ENCODE data around the gene CCDC169.

CCDC169 gene

GRCh38 chr13:36244073-36244472, 53.5 kb downstream of the CCDC169 start:
- DNase-seq (ENCODE audit: low read depth) = no peak

- DNase-seq (ENCODE audit: low read depth) = no peak
These were observed 54.9 kb downstream of the CCDC169 start for GRCh38 chr13:36242761-36243160.

- no peak for DNase-seq (ENCODE audit: low read depth)
These were observed 66.4 kb downstream of the CCDC169 start for GRCh38 chr13:36231236-36231635.

- no peak for DNase-seq (ENCODE audit: low read depth)
These were observed 72.9 kb downstream of the CCDC169 start for GRCh38 chr13:36224730-36225129.

- DNase-seq (ENCODE audit: low read depth) = no peak
These were observed 77.7 kb downstream of the CCDC169 start for GRCh38 chr13:36219883-36220282.

GRCh38 chr13:36217456-36217855, 80.2 kb downstream of the CCDC169 start:
- DNase-seq (ENCODE audit: low read depth) = no peak

- no peak for DNase-seq (ENCODE audit: low read depth)
These were observed 83.3 kb downstream of the CCDC169 start, which contains the start of gene SOHLH2 for GRCh38 chr13:36214163-36214921. Gene SOHLH2 (minus strand): TSS chr13:36214556. CDS start chr13:36214526, 30 bp downstream.

- DNase-seq (ENCODE audit: low read depth) = no peak
These were observed 84.8 kb downstream of the CCDC169 start for GRCh38 chr13:36212789-36213188.

GRCh38 chr13:36211567-36211966, 86.0 kb downstream of the CCDC169 start:
- no peak for DNase-seq (ENCODE audit: low read depth)

GRCh38 chr13:36210738-36211137, 86.9 kb downstream of the CCDC169 start:
- DNase-seq (ENCODE audit: low read depth) = no peak

- DNase-seq (ENCODE audit: low read depth) = no peak
These were observed 89.9 kb downstream of the CCDC169 start for GRCh38 chr13:36207672-36208071.

GRCh38 chr13:36193151-36193855, 104.3 kb downstream of the CCDC169 start:
- DNase-seq (ENCODE audit: low read depth) = no peak

- no peak for DNase-seq (ENCODE audit: low read depth)
These were observed 105.4 kb downstream of the CCDC169 start for GRCh38 chr13:36192166-36192565.

- no peak for DNase-seq (ENCODE audit: low read depth)
These were observed 106.8 kb downstream of the CCDC169 start for GRCh38 chr13:36190771-36191170.

- DNase-seq (ENCODE audit: low read depth) = no peak
These were observed 109.2 kb downstream of the CCDC169 start for GRCh38 chr13:36188441-36188840.

- DNase-seq (ENCODE audit: low read depth) = no peak
These were observed 113.7 kb downstream of the CCDC169 start for GRCh38 chr13:36183901-36184300.
